ENCODE measurements around the gene RAPGEF2. TPM values are rescaled to one million over a fixed set of nuclear protein-coding genes. Genes with fewer than 3 reads are reported as not detected.
"Not testable (repeated sequence)": the region's sequence is repeated elsewhere in the genome, so short reads cannot be mapped to it uniquely, and the experiment has no call there.

The RAPGEF2 gene
- total RNA-seq, 2 donors from 2014 or later, result 14.0 to 33.3 TPM

- H3K9me3 Mint-ChIP-seq, result no peaks in the 10 kb centered on the region
- ATAC-seq, result no peak
Observed at GRCh38 chr4:159374749-159375530, 272.1 kb downstream of the RAPGEF2 start.

GRCh38 chr4:159376289-159376688 is 273.4 kb downstream of the RAPGEF2 start:
- no peaks in the 10 kb centered on the region for H3K9me3 Mint-ChIP-seq
- H3K4me3 Mint-ChIP-seq, result no peak overlapping the region
- H3K4me1 Mint-ChIP-seq (ENCODE audit: low read depth in 2 of 2), result no peaks in the 10 kb centered on the region
- H3K36me3 Mint-ChIP-seq, result no peaks in the 10 kb centered on the region
- no peak for DNase-seq (ENCODE audit: low spot score)
- no peak for ATAC-seq
- no peak overlapping the region for H3K27ac Mint-ChIP-seq
- peaks cover 0 to 8% of the 10 kb centered on the region in 2 donors for H3K27me3 Mint-ChIP-seq

More at GRCh38 chr4:159374749-159375530, 272.1 kb downstream of the RAPGEF2 start:
- peaks cover 0 to 12% of the 10 kb centered on the region in 2 donors for H3K27me3 Mint-ChIP-seq
- no peak overlapping the region for H3K27ac Mint-ChIP-seq
- H3K4me3 Mint-ChIP-seq, result no peak overlapping the region
- no peaks in the 10 kb centered on the region for H3K36me3 Mint-ChIP-seq
- DNase-seq (ENCODE audit: low spot score), result no peak
- H3K4me1 Mint-ChIP-seq (ENCODE audit: low read depth in 2 of 2), result no peaks in the 10 kb centered on the region

- Mint-ChIP-seq H3K27me3 (peaks cover 0 to 8% of the 10 kb centered on the region in 2 donors), H3K4me3 (no peak overlapping the region), H3K27ac (no peak overlapping the region), H3K9me3 (no peaks in the 10 kb centered on the region), H3K4me1 (ENCODE audit: low read depth in 2 of 2) (no peaks in the 10 kb centered on the region), H3K36me3 (no peaks in the 10 kb centered on the region)
- no peak for DNase-seq (ENCODE audit: low spot score)
- no peak for ATAC-seq
Observed at GRCh38 chr4:159378056-159378616, 275.3 kb downstream of the RAPGEF2 start.

- H3K9me3 Mint-ChIP-seq; H3K36me3 Mint-ChIP-seq; DNase-seq (ENCODE audit: low spot score); H3K27ac Mint-ChIP-seq; H3K27me3 Mint-ChIP-seq; H3K4me1 Mint-ChIP-seq (ENCODE audit: low read depth in 2 of 2); ATAC-seq; H3K4me3 Mint-ChIP-seq: not testable (repeated sequence)
Observed at GRCh38 chr4:159379064-159379463, 276.2 kb downstream of the RAPGEF2 start.

- H3K4me3 Mint-ChIP-seq, result no peak overlapping the region
- DNase-seq (ENCODE audit: low spot score) (no peak), ATAC-seq (no peak)
- peaks cover 4 to 8% of the 10 kb centered on the region in 2 donors for H3K27me3 Mint-ChIP-seq
- no peaks in the 10 kb centered on the region for H3K36me3 Mint-ChIP-seq
- no peaks in the 10 kb centered on the region for H3K4me1 Mint-ChIP-seq (ENCODE audit: low read depth in 2 of 2)
- H3K9me3 Mint-ChIP-seq, result no peaks in the 10 kb centered on the region
- H3K27ac Mint-ChIP-seq, result no peak overlapping the region
Observed at GRCh38 chr4:159379836-159380235, 277.0 kb downstream of the RAPGEF2 start.

- Mint-ChIP-seq H3K27me3 (peaks cover 9 to 22% of the 10 kb centered on the region in 2 donors), H3K4me3 (no peak overlapping the region), H3K27ac (no peak overlapping the region), H3K9me3 (peaks cover 5% of the 10 kb centered on the region), H3K4me1 (ENCODE audit: low read depth in 2 of 2) (no peaks in the 10 kb centered on the region), H3K36me3 (peaks cover 10% of the 10 kb centered on the region)
- DNase-seq (ENCODE audit: low spot score) (no peak), ATAC-seq (no peak)
Observed at GRCh38 chr4:159382856-159383561, 280.1 kb downstream of the RAPGEF2 start.

GRCh38 chr4:159383562-159383931 is 280.7 kb downstream of the RAPGEF2 start:
- H3K36me3 Mint-ChIP-seq, result peaks cover 10% of the 10 kb centered on the region
- peaks cover 5% of the 10 kb centered on the region for H3K9me3 Mint-ChIP-seq
- no peaks in the 10 kb centered on the region for H3K4me1 Mint-ChIP-seq (ENCODE audit: low read depth in 2 of 2)
- H3K4me3 Mint-ChIP-seq, result no peak overlapping the region
- ATAC-seq (no peak), DNase-seq (ENCODE audit: low spot score) (no peak)
- peaks cover 9 to 27% of the 10 kb centered on the region in 2 donors for H3K27me3 Mint-ChIP-seq
- H3K27ac Mint-ChIP-seq, result no peak overlapping the region

GRCh38 chr4:159384017-159384416 is 281.1 kb downstream of the RAPGEF2 start:
- H3K27me3 Mint-ChIP-seq, result peaks cover 9 to 28% of the 10 kb centered on the region in 2 donors
- H3K9me3 Mint-ChIP-seq, result peaks cover 5% of the 10 kb centered on the region
- DNase-seq (ENCODE audit: low spot score) (no peak), ATAC-seq (no peak)
- no peak overlapping the region for H3K4me3 Mint-ChIP-seq
- H3K4me1 Mint-ChIP-seq (ENCODE audit: low read depth in 2 of 2), result no peaks in the 10 kb centered on the region
- H3K27ac Mint-ChIP-seq, result no peak overlapping the region
- H3K36me3 Mint-ChIP-seq, result peaks cover 10% of the 10 kb centered on the region

- Mint-ChIP-seq H3K4me3 (no peak overlapping the region), H3K27me3 (peaks cover 9 to 28% of the 10 kb centered on the region in 2 donors), H3K36me3 (peaks cover 10% of the 10 kb centered on the region), H3K9me3 (peaks cover 5% of the 10 kb centered on the region), H3K4me1 (ENCODE audit: low read depth in 2 of 2) (no peaks in the 10 kb centered on the region), H3K27ac (no peak overlapping the region)
- ATAC-seq (no peak), DNase-seq (ENCODE audit: low spot score) (no peak)
Observed at GRCh38 chr4:159384632-159385031, 281.8 kb downstream of the RAPGEF2 start.

GRCh38 chr4:159386620-159387019 is 283.7 kb downstream of the RAPGEF2 start:
- Mint-ChIP-seq H3K36me3 (peaks cover 10% of the 10 kb centered on the region), H3K4me3 (no peak overlapping the region), H3K27me3 (peaks cover 3 to 28% of the 10 kb centered on the region in 2 donors), H3K27ac (no peak overlapping the region), H3K4me1 (ENCODE audit: low read depth in 2 of 2) (no peaks in the 10 kb centered on the region), H3K9me3 (peaks cover 5% of the 10 kb centered on the region)
- ATAC-seq (no peak), DNase-seq (ENCODE audit: low spot score) (no peak)

GRCh38 chr4:159389756-159390155 is 286.9 kb downstream of the RAPGEF2 start:
- Mint-ChIP-seq H3K27ac (no peak overlapping the region), H3K36me3 (peaks cover 10% of the 10 kb centered on the region), H3K4me3 (no peak overlapping the region), H3K4me1 (ENCODE audit: low read depth in 2 of 2) (no peaks in the 10 kb centered on the region), H3K27me3 (peaks cover 6 to 33% of the 10 kb centered on the region in 2 donors), H3K9me3 (peaks cover 5% of the 10 kb centered on the region)
- no peak for DNase-seq (ENCODE audit: low spot score)
- ATAC-seq, result peak; percentile 6 to 17

- no peak for DNase-seq (ENCODE audit: low spot score)
Observed at GRCh38 chr4:159390648-159391047, 287.8 kb downstream of the RAPGEF2 start.

GRCh38 chr4:159395693-159396092 is 292.8 kb downstream of the RAPGEF2 start:
- Mint-ChIP-seq H3K4me1 (ENCODE audit: low read depth in 2 of 2) (no peaks in the 10 kb centered on the region), H3K4me3 (no peak overlapping the region), H3K36me3 (no peaks in the 10 kb centered on the region), H3K9me3 (no peaks in the 10 kb centered on the region), H3K27me3 (peaks cover 3 to 19% of the 10 kb centered on the region in 2 donors), H3K27ac (no peak overlapping the region)
- ATAC-seq (no peak), DNase-seq (ENCODE audit: low spot score) (no peak)

More at GRCh38 chr4:159390648-159391047, 287.8 kb downstream of the RAPGEF2 start:
- Mint-ChIP-seq H3K36me3 (peaks cover 10% of the 10 kb centered on the region), H3K27ac (no peak overlapping the region), H3K27me3 (peaks cover 6 to 30% of the 10 kb centered on the region in 2 donors), H3K4me1 (ENCODE audit: low read depth in 2 of 2) (no peaks in the 10 kb centered on the region), H3K4me3 (no peak overlapping the region), H3K9me3 (peaks cover 5% of the 10 kb centered on the region)
- no peak for ATAC-seq

- H3K9me3 Mint-ChIP-seq, result no peaks in the 10 kb centered on the region
- H3K27me3 Mint-ChIP-seq, result peaks cover 3 to 19% of the 10 kb centered on the region in 2 donors
- no peaks in the 10 kb centered on the region for H3K4me1 Mint-ChIP-seq (ENCODE audit: low read depth in 2 of 2)
- no peak overlapping the region for H3K27ac Mint-ChIP-seq
- no peaks in the 10 kb centered on the region for H3K36me3 Mint-ChIP-seq
- no peak overlapping the region for H3K4me3 Mint-ChIP-seq
- ATAC-seq, result no peak
- no peak for DNase-seq (ENCODE audit: low spot score)
Observed at GRCh38 chr4:159396151-159396550, 293.3 kb downstream of the RAPGEF2 start.

All from natural killer cell treated with Interleukin-12 subunit alpha and Interleukin-12 subunit beta and Interleukin-15 and Interleukin-18, amount 100 ng/mL, for 72 hours (primary cell).